ENCODE data around the gene HIC1.
A peak's percentile ranks its signal among the peaks of the same experiment; 100 is the strongest.

Gene HIC1

GRCh38 chr17:2082003-2082781 lies 27.3 kb downstream of the HIC1 start:
- no peak for TF ChIP-seq ZNF8 (CRISPR knock-in tag; IDR thresholded peaks at IDR 0.05)
- peak; percentile 66; the same call in 1 of the 2 replicates for TF ChIP-seq BACH2 (CRISPR knock-in tag; IDR thresholded peaks at IDR 0.05; ENCODE audit: borderline replicate concordance)
- no peak for TF ChIP-seq ZFP30 (CRISPR knock-in tag; IDR thresholded peaks at IDR 0.05)
- no peak for TF ChIP-seq ZC3H10 (CRISPR knock-in tag; IDR thresholded peaks at IDR 0.05)
- no peak for TF ChIP-seq PATZ1 (CRISPR knock-in tag; IDR thresholded peaks at IDR 0.05; ENCODE audit: borderline replicate concordance)
- TF ChIP-seq ZNF70 (CRISPR knock-in tag; IDR thresholded peaks at IDR 0.05): peak; percentile 73
- TF ChIP-seq OSR1 (CRISPR knock-in tag; IDR thresholded peaks at IDR 0.05): no peak
- peak; percentile 87 for TF ChIP-seq TCF4 (CRISPR knock-in tag; IDR thresholded peaks at IDR 0.05; ENCODE audit: borderline replicate concordance)
- TF ChIP-seq CSRNP3 (CRISPR knock-in tag; IDR thresholded peaks at IDR 0.05): no peak
- no peak; the same call in 1 of the 2 replicates for TF ChIP-seq SNAI2 (CRISPR knock-in tag; IDR thresholded peaks at IDR 0.05)
- no peak for TF ChIP-seq CREB5 (CRISPR knock-in tag; IDR thresholded peaks at IDR 0.05; ENCODE audit: low read depth)
- 0 out of 2 replicates have a peak, but pooled peaks have one; percentile 10 for TF ChIP-seq GLIS3 (CRISPR knock-in tag; IDR thresholded peaks at IDR 0.05)
- no peak for TF ChIP-seq ARNTL (CRISPR knock-in tag; IDR thresholded peaks at IDR 0.05; ENCODE audit: borderline replicate concordance, low read depth)
- TF ChIP-seq ISL1 (CRISPR knock-in tag; IDR thresholded peaks at IDR 0.05): no peak
- no peak for TF ChIP-seq POU6F1 (CRISPR knock-in tag; IDR thresholded peaks at IDR 0.05; ENCODE audit: borderline replicate concordance, low read depth)
- TF ChIP-seq CSDC2 (CRISPR knock-in tag; IDR thresholded peaks at IDR 0.05): no peak
- TF ChIP-seq PPARA (CRISPR knock-in tag; IDR thresholded peaks at IDR 0.05; ENCODE audit: borderline replicate concordance): peak; percentile 82
- TF ChIP-seq ESRRG (CRISPR knock-in tag; IDR thresholded peaks at IDR 0.05): no peak
- no peak for TF ChIP-seq ZFP3 (CRISPR knock-in tag; IDR thresholded peaks at IDR 0.05)
- no peak for TF ChIP-seq TOX (CRISPR knock-in tag; IDR thresholded peaks at IDR 0.05; ENCODE audit: borderline replicate concordance)
- no peak for TF ChIP-seq RARB (CRISPR knock-in tag; IDR thresholded peaks at IDR 0.05)
- TF ChIP-seq TSHZ2 (CRISPR knock-in tag; IDR thresholded peaks at IDR 0.05): peak; percentile 91
- TF ChIP-seq ZNF565 (CRISPR knock-in tag; conservative IDR thresholded peaks at IDR 0.05; ENCODE audit: low read depth): no peak
- no peak for ATAC-seq

- no peak for ATAC-seq
- TF ChIP-seq SNAI2 (CRISPR knock-in tag; IDR thresholded peaks at IDR 0.05) (no peak), ZNF70 (CRISPR knock-in tag; IDR thresholded peaks at IDR 0.05) (no peak), CSDC2 (CRISPR knock-in tag; IDR thresholded peaks at IDR 0.05) (no peak), ESRRG (CRISPR knock-in tag; IDR thresholded peaks at IDR 0.05) (no peak), ZFP3 (CRISPR knock-in tag; IDR thresholded peaks at IDR 0.05) (no peak), TOX (CRISPR knock-in tag; IDR thresholded peaks at IDR 0.05; ENCODE audit: borderline replicate concordance) (no peak), CREB5 (CRISPR knock-in tag; IDR thresholded peaks at IDR 0.05; ENCODE audit: low read depth) (no peak), PPARA (CRISPR knock-in tag; IDR thresholded peaks at IDR 0.05; ENCODE audit: borderline replicate concordance) (0 out of 2 replicates have a peak, but pooled peaks have one; percentile 0)
Observed at GRCh38 chr17:2083613-2084035, 28.7 kb downstream of the HIC1 start.
